Measurements from ENCODE around the gene LTA4H.
"Not testable (repeated sequence)": the region's sequence is repeated elsewhere in the genome, so short reads cannot be mapped to it uniquely, and the experiment has no call there.

Gene LTA4H

GRCh38 chr12:96035283-96036236 is at the start of gene LTA4H:
Gene LTA4H, minus strand, starts transcription at chr12:96035587. Its CDS starts 68 bp downstream, at chr12:96035519.
- no peak for DNase-seq

GRCh38 chr12:96084624-96085023 is 49.2 kb upstream of the LTA4H start:
- no peak for DNase-seq

- no peak for DNase-seq
Observed at GRCh38 chr12:96083020-96083719, 47.8 kb upstream of the LTA4H start.

- DNase-seq = no peak
Observed at GRCh38 chr12:96081596-96081995, 46.2 kb upstream of the LTA4H start.

- DNase-seq = no peak
Observed at GRCh38 chr12:96078231-96079135, 43.1 kb upstream of the LTA4H start.

- DNase-seq = no peak
Observed at GRCh38 chr12:96077081-96077480, 41.7 kb upstream of the LTA4H start.

DNA sequence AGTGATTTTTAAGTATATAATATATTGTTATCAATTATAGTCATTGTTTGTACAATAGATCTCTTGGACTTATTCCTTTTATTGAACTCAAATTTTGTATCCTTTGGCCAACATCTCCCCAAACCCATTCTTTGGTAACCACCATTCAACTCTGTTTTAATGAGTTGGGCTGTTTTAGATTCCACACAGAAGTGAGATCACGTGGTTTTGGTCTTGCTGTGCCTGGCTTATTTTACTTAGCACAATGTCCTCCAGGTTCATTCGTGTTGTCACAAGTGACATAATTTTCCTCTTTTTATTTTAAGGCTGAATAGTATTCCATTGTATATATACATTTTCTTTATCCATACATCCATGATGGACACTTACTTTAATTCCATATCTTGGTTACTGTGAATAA is 40.2 kb upstream of the LTA4H start:
- DNase-seq = no peak

GRCh38 chr12:96073346-96074330 is 38.3 kb upstream of the LTA4H start:
- DNase-seq = no peak

GRCh38 chr12:96070670-96071279 is 35.4 kb upstream of the LTA4H start:
- DNase-seq = no peak

GRCh38 chr12:96069511-96070231 is 34.3 kb upstream of the LTA4H start:
- DNase-seq = no peak

DNA sequence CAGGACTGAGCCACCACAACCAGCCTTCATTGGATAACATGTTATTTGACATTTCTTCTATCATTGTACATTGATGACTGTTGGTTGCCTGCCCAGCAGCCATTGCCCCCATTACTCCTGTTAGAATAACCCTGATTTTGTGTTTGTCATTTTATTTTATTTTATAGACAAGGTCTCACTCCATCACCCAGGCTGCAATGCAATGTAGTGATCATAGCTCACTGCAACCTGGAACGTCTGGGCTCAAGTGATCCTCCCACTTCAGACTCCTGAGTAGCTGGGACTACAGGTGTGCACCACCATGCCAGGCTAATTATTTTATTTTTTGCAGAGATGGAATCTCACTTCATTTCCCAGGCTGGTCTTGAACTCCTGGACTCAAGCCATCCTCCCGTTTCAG is 33.2 kb upstream of the LTA4H start:
- DNase-seq = no peak

- no peak for DNase-seq
Observed at GRCh38 chr12:96068111-96068510, 32.7 kb upstream of the LTA4H start.

DNA sequence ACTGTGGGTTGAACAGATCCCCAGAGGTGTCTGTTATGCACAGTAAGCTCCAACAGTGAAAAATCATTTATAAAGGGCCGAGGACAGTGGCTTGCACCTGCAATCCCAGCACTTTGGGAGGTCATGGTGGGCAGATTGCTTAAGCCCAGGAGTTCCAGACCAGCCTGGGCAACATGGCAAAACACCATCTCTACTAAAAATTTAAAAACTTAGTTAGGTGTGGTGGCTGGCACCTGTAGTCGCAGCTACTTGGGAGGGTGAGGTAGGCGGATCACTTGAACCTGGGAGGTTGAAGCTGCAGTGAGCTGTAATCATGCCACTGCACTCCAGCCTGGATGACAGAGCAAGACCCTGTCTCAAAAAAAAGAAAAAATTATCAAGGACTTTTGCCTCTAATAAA is 30.4 kb upstream of the LTA4H start:
- not testable (repeated sequence) for DNase-seq

- no peak for DNase-seq
Observed at GRCh38 chr12:96064966-96065365, 29.6 kb upstream of the LTA4H start.

- DNase-seq = no peak
Observed at GRCh38 chr12:96064271-96064670, 28.9 kb upstream of the LTA4H start.

- DNase-seq = no peak
Observed at GRCh38 chr12:96063046-96063445, 27.7 kb upstream of the LTA4H start.

GRCh38 chr12:96061864-96062453 is 26.6 kb upstream of the LTA4H start:
- DNase-seq = no peak

GRCh38 chr12:96061323-96061722 is 25.9 kb upstream of the LTA4H start:
- no peak for DNase-seq

DNA sequence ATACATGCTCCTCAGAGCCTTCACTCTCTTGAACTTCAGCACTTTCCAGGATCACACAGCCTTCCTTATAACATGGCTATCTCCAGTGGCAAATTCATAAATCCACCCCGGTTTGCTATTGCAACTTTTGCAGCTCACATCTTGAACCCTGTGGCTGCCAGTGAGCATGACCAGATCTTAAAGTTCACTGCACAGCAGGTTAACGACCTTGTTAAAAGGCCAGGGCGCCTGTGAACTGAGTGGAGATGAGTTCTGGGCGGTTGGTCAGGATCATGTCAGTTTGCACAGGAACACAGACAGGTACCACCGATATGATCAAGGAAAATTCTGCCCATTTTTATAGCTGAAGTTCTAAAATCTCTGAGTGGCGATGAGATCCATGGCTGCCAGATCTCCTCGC is 24.7 kb upstream of the LTA4H start:
- DNase-seq = no peak

DNA sequence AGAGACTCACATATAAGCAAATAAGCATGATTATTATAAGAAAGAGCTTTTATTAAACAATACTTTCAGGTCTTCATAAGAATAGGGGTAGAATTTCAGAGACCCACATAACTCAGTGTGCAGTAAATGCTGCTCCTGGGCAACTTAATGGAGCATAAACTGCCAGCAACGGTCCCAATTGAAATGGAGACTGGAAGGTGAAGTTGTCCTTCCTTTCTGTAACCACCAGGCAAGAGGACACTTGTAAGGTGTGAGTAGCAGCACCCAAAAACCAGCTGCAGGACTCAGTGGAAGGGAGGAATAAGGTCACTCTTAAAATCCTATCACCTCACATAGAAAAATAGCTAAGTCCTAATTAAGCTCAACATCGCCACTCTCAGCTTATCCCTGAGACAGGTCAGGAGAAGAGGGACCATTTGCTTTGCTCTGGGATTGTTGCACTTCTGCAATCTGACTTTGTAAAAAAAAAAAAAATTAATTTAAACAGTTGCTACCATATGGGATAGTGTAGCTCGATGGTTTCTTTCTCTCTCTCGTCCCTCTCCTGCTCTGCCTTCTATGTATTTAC is 22.7 kb upstream of the LTA4H start:
- DNase-seq = no peak
